Stimulated activated CD4-positive, alpha-beta T cell treated with anti-CD3 and anti-CD28 coated beads, Interleukin-2, amount 100 ng/mL, for 24 hours (primary cell): ENCODE measurements around the gene ACTN4.
"Not testable (repeated sequence)": the region's sequence is repeated elsewhere in the genome, so short reads cannot be mapped to it uniquely, and the experiment has no call there.

Experiments
- DNase-seq, 2 donors: peaks; one replicate each; pipeline ENCODE4 v3.0.0-alpha.2; 2020

ACTN4 gene

DNA sequence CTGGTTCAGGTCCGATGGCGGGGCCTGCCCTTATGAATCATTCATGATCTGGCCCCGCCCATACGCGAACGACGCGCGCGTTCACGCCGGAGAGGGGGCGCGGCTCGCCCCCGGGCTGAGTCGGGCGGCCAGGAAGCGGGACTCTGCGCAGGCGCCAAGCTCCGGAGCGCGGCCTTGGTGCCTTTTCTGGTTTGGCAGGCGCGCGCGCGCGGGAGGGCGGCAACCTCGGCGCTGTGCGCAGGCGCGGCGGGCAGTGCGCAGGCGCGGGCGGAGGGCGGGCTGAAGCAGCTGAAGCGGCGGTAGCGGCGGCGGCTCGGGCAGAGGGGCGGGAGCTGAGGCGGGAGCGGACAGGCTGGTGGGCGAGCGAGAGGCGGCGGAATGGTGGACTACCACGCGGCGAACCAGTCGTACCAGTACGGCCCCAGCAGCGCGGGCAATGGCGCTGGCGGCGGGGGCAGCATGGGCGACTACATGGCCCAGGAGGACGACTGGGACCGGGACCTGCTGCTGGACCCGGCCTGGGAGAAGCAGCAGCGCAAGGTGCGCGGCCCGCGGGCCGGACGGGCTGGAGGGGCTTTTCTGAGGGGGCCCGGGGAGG, at the start of gene ACTN4:
Gene ACTN4, plus strand, starts transcription at position 282 of the 598 bp plus-strand sequence. Its CDS starts 97 bp downstream, at position 379.
- DNase-seq, result peak; percentile 100

DNA sequence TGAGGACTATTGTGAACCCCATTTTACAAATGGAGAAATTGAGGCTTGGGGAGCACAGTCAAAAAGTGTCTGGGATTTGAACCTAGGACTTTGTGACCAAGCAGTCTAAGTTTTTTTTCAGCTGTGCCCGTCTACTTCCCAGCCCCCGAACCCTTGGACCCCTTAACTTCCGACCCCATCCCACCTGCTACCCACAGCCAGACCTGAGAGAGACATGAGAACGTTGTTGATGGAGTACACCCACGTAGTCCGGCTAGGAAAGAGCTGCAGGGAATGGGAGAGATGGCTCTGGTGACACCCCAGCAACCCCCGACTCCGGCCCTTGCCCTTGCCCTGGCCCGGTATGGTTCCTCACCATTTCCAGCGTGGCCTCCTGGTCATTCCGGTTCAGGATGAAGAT, 47.7 kb upstream of the ACTN4 start:
- no peak for DNase-seq

DNA sequence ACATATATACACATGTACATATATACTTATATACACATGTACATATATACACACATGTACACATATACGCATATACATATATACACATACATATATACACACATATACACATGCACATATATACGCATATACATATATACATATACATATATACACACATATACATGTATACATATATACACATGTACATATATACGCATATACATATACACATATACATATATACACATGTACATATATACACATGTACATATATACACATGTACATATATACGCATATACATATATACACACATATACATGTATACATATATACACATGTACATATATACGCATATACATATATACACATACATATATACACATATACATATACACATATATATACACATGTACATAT, 44.6 kb upstream of the ACTN4 start:
- DNase-seq, result not testable (repeated sequence)

DNA sequence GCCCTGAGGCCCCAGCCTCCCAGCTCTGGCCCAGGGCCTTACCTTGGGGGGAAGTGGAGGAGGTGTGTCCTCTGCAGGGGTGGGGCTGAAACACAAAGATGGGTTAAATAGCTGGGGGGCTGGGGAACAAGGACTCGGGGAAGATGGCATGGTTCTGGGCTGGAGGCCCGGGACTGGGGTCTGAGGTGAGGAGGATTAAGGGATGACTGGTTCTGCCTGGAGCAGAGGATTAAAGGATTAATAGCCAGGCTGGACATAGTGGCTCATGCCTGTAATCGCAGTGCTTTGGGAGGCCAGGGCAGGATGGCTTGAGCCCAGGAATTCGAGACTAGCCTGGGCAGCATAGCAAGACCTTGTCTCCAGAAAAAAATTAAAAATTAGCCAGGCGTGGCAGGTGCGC, 41.3 kb upstream of the ACTN4 start:
- no peak for DNase-seq

DNA sequence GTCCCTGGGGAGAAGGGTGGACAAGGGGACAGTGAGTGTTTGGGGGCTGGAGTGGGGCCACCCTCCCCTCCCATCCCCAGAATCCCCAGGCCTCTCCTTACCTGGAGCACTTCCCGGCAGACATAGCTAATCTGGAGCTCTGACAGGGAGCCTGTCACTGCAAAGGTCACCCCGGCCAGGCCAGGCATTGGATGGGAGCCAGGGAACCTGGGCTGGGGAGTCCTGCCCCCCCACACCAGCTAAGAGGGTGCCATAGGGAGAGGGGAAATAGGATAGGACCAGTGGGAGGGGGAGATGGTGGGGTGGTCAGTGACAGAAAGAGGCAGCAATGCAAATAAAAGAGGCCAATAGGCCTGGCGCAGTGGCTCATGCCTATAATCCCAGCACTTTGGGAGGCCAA, 33.2 kb upstream of the ACTN4 start:
- DNase-seq, result no peak

DNA sequence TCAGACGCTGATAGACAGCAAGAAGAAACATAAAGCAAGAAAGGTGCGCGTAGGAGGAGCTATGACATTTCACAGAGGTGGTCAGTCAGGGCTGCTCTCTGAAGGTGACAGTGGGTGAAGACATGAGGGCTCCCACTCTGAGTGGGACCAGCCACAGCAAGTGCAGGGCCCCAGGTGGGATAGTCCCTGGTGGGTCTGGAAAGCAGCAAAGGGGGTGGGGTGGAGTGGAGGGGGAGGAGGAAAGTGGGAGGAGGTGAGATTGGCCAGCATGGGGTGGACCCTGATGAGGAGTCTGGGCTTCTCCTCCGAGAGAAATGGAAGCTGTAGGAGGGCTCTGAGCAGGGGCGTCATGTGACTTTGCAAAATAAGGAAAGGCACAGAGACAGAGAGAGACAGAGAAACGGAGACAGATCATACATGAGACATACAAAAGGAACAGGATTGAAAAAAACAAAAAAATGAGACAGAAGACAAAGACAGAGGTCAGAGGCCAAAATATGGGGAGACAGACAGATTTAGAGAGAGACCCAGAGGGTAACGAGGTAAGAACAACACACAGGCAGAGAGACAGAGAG, 32.4 kb upstream of the ACTN4 start:
- no peak for DNase-seq

DNA sequence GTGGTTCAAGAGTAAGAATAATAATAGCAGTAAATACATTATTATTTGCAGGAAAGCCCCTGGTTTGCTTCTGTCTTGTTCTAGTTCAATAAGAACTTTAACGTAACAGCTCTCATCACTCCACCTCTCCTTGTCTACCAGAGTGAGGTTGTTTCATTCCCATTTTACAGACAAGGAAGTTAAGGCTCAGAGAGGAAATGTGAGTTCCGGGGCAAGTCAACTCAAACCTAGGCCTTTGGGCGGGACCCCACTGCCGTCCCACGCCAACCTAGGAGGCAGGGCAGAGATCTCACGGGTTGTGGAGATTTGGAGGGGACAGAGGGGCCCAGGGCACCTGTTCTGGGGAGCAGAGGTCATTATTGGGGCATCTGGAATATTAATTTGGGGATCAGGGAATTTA, 31.2 kb upstream of the ACTN4 start:
- no peak for DNase-seq

DNA sequence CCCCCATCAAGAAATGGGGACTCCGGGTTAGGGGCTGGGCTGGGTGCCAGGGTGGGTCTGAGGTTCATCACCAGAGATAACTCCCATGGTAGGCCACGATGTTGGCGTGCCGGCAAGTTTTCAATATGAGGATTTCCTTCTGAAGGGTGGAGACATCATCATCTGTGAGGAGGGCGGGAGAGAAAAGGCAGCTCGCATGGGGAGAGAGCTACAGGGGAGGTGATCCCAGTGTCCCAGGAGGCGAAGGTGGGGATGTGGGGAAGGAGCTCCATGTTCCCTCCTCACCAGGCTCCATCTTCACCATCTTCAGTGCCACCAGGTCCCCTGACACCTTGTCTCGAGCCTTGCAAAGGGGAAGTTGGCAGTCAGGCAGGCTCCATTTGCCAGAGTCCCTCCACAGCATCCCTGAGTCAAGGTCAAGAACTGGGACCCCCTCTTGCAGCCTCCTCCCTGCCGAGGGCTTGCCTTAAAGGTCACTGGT, 30.1 kb upstream of the ACTN4 start:
- peak; percentile 33 to 38 for DNase-seq

DNA sequence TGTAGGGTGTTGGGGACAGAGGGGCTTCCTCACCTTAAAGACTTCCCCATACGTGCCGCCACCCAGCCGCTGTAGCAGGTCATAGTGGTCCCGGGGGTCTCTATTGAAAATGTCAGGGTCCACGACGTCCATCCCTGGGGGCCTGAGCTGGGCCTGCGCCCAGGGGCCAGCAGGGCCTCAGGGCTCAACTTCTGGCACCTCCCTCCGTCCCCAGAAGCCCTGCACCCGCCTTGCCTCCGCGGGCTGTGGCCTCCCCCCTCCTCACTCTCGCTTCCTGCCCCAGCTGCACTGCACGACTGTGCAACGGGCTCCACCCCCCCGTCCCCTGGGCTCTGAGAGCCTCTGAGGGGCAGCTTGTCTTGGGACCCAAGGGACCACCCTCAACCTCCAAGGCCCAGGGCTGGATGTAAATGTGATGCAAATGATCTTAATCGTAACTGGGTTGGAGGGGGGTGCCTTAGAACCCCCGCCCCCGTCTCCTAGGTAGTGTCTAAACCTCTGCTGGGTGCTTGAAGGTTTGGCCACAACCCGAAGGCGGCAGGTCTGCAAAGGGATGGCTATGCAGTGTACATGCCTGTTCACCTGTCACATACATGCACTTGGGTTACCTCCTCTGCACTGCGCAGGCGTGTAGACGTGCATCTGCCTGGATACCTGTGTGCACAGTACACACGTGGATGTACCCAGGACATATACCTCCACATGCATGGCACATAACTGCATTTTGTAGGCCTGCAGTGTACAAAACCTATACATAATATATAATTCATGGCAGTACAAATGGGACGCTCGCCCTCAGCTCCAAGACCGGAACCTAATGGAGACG, 29.5 kb upstream of the ACTN4 start, which contains the start of gene MAP4K1:
Gene MAP4K1, minus strand, starts transcription at position 190 of the 826 bp plus-strand sequence. Its CDS starts 58 bp downstream, at position 132.
- DNase-seq, result peak; percentile 74 to 80

DNA sequence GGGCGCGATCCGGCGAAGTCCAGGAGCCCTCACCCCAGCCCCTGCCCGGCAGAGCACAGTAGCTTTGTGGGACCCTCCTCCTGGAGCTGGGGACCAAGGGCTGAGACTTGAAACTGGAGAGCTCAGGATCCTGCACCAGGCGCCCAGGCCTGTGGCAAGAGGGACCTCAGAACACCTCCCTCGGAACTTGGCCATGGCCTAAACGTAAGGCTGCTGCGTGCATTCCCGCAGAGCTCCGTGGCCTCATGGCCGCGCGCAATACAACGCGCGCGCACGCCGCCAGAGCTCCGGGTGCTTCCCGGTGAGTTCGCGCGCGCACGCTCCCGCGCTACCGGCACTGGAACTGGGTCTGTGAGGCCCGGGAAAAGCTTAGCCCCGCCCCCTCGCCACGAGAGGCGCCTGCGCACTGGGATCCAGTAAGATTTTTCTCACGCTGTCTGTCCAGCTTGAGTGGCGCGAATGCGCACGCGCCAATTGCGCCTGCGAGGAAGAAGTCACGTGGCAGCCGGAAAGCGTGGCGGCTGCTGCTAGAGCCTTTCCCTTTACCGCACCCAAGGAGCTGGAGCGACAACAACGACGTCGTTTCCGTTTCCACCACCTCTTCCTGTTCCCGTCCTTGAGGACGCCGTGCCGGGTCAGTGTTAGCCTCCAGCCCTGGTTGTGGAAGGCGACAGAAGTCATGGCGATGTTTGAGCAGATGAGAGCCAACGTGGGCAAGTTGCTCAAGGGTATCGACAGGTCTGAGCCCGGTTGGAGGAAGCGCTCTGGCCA, 28.7 kb upstream of the ACTN4 start, which contains the start of gene EIF3K:
Gene EIF3K, plus strand, starts transcription at position 599 of the 771 bp plus-strand sequence. Its CDS starts 81 bp downstream, at position 680.
- peak; percentile 98 to 99 for DNase-seq

DNA sequence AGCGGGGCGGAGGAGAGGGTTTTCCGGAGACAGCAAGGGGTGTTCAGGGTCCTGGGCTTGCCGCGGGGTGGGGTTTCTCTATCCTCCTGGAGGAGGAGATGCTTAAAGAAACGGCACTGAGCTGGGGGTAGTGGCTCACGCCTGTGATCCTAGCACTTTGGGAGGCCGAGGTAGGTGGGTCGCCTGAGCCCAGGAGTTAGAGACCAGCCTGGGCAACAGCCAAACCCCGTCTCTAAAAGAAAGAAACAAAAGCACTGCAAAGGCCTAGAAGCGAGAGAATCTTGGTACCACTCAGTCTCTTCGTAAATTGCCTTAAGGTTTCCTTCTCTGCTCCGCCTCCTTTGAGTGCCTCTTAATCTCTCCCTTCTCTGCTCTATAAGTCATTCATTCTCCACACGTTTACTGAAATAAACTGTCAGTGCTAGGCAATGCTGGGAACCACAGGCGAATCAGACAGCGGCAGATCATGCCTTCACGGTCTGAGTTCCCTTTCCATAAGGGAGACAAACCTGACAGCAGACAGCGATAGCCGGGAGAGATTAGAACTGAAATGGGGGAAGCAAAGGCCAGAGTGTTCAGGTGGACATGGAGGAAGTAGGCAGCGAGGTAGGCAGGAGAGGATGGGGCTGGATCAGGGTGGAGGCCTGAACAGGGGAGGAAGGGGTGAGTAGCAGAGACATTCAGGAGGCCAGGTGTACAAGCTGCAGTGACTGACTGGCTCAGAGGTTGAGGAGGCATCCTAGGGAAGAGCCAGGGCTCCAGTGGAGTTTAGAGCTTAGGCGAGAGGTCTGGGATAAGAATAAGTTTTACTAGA, 27.9 kb upstream of the ACTN4 start:
- DNase-seq, result no peak

DNA sequence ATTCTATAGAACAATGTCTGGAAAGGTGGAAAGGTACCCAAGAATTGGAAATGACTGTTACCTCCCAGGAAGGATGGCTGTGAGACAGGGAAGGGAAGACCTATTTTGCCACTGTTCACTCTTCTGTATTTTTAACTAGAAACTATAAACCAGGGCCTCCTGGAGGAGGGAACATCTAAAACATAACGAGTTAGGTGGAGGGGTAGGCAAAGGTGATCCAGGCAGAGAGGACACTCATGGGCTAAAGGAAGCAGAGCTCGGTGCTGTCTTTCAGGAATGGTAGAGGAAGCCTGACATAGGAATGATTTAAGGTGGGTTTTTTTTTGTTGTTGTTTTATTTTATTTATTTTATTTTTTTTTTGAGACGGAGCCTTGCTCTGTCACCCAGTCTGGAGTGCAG, 22.6 kb upstream of the ACTN4 start:
- no peak for DNase-seq

DNA sequence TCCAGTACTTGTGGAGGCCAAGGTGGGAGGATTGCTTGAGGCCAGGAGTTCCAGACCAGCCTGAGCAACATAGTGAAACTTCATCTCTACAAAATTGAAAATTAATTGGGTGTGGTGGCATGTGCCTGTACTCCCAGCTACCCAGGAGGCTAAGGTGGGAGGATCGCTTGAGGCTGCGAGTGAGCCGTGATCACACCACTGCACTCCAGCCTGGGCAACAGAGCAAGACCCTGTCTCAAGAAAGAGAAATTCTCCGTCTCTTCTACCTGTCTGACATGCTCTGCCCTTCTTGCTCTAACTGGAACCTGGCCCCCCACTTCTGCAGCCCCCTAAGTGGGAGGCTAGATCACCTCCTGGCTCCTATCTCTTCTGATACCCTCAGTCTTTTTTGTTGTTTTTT, 21.0 kb upstream of the ACTN4 start:
- DNase-seq, result no peak

DNA sequence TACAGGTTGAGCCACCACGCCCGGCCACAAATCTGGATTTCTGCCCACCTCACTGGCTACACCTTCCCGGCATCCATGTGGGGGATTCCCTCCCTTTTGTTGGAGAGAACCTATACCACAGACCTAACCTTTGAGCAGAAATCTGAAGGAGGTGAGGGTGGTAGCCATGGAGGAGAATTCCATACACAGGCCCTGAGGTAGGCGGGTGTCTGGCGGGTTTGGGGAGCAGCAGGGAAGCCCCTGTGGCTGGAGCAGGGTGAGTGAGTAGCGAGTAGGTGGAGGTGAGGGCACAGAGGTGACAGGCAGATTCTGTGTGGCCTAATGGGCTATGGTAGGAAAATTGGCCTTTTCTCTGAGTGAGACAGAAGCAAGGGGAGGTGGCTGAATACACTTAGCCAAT, 17.9 kb upstream of the ACTN4 start:
- no peak for DNase-seq

DNA sequence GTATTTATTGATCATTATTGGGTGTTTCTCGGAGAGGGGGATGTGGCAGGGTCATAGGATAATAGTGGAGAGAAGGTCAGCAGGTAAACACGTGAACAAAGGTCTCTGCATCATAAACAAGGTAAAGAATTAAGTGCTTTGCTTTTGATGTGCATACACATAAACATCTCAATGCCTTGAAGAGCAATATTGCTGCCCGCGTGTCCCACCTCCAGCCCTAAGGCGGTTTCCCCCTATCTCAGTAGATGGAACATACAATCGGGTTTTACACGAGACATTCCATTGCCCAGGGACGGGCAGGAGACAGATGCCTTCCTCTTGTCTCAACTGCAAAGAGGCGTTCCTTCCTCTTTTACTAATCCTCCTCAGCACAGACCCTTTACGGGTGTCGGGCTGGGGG, 16.1 kb upstream of the ACTN4 start:
- DNase-seq, result not testable (repeated sequence)

DNA sequence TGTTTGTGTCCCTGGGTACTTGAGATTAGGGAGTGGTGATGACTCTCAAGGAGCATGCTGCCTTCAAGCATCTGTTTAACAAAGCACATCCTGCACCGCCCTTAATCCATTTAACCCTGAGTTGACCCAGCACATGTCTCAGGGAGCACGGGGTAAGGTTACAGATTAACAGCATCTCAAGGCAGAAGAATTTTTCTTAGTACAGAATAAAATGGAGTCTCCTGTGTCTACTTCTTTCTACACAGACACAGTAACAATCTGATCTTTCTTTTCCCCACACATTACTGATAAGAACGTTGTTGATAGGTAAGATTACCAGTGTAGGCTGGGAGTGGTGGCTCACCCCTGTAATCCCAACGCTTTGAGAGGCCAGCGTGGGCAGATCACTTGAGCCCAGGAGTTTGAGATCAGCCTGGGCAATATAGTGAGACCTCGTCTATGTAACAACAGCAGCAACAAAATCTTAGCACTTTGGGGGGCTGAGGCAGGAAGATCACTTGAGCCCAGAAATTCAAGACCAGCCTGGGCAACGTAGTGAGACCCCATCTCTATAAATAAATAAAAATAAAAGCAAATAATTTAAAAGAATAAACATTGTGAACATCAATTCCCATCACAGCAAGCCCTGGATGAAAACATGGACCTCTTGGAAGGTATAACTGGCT, 15.5 kb upstream of the ACTN4 start:
- DNase-seq, result not testable (repeated sequence)

DNA sequence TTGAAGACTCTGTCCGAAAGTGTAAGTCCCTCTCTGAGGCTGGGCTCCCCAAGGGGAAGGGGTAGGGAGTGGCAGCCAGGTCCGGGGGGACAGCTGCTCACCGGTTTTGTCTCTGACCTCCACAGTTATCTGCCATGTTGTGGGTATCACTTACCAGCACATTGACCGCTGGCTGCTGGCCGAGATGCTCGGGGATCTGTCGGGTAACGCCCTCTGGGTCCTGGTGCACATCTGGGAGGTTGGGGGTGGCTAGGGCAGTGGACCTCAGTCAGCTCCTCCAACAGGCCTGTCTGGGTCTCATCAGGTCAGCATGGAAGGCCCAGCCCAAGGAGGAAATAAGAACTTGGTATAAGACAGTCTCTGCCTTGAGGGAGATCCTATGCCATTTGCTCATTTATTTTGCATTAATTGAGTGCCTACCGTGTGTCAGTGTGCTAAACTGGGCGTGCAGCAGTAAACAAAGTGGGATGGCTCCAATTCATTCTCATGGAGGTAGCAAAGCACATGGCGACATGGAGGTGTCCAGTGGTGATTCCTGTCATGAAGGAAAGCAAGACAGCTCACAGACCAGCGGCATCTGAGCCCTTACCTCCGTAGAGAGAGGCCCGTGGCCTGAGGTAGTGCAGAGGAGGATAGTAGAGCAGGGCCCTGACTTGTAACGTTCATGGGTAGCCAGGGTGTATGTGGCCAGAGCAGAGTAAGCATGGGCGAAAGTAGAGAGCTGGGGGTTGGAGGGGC, 14.8 kb upstream of the ACTN4 start:
- no peak for DNase-seq

DNA sequence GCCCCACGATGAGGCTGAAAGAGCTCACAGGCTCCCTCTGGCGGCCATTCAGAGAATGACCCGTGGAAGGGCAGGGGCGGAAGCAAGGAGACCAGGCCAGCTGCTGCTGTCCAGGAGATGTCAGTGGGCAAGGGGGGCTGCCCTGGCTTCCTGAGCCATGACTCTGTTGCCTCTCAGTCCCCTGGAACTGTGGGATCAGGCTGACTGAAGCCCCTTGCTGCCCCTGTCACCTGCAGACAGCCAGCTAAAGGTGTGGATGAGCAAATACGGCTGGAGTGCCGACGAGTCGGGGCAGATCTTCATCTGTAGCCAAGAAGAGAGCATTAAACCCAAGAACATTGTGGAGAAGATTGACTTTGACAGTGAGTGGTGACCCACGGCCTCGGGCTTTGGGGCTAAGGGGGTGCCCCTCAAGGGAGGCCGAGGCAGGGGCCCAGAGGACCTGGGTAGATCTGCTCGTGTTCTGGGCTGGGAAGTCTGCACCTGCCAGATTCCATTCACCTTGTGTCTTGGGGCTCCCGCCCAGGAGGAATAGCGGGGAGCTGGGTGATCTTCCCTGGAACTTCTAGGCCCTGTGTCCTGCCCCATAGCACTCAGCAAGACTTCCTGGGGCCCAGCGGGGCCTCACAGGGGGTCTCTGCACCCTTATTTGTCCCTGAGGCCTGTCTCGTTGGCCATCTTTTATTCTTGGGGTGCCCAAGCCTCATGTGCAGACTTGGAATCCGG, 12.5 kb upstream of the ACTN4 start:
- peak; percentile 80 to 81 for DNase-seq

DNA sequence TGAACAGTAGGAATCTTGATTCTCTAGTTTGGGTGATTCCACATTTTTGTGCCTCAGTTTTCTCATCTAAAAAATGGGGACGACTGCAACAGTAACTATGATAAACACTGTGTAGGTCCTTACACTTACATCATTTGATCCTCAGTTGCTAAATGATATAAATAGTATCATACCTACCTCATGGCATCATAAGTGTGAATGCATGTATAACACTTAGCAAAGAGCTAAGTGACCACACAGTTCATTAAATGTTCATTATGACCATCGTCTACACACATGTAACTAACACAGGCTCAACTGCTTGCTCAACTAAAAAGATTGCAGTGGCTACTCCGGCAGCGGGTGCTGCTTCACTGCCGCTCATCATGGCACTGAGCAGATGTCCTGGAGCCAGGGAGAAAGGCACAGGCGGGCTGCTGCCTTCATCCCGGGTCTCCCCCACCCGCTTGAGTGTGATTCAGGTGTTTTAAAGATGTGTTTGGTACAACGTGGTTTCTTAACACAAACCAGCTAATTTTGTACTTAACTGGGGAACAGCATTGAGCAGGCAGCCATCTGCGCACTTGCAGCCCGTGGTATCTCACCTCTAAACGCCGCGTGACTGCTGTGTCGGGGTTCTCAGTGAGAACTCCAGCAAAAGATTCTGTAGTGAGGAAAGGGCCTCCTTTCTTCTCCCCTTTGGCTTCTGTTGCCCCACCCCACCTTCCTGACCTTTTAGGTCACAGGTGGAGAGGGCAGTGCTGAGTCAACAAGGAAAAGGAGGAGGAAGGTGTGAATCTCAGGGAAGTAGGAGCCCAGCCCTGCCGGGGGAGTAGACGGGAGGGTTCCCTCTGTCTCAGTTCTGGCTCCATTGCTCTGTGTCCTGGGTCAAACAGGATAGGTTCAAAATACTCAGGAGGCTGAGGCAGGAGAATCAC, 11.7 kb upstream of the ACTN4 start:
- no peak for DNase-seq
